HepG2 (cell line): ENCODE measurements around the gene CATSPERD. TPM values are rescaled to one million over a fixed set of nuclear protein-coding genes. Genes with fewer than 3 reads are reported as not detected.

Experiments used
- ARID4A ChIP-seq: sonication (generic); formaldehyde crosslinking; IDR thresholded peaks from 2 replicates; pipeline ENCODE4 v1.5.0; 2020; ENCODE audit warnings: mild to moderate bottlenecking, missing genetic modification reagents, borderline replicate concordance
- ATM ChIP-seq: fragments of 450-650 bp; IDR thresholded peaks from 2 replicates; pipeline ENCODE4 v1.7.1; 2017; ENCODE audit warnings: mild to moderate bottlenecking, borderline replicate concordance
- BCL6 ChIP-seq: IDR thresholded peaks from 2 replicates; pipeline ENCODE4 v1.6.1; 2016; ENCODE audit warnings: missing genetic modification reagents, missing compliant biosample characterization
- EP300 ChIP-seq, 3 experiments: sonication (generic) in 1 of 3; formaldehyde crosslinking in 1 of 3; IDR thresholded peaks; 2 replicates each; pipeline versions ENCODE4 v1.5.1 to v1.6.1; 2011 to 2020; ENCODE audit warnings: low read depth in 2 of 3, low read length in 2 of 3, borderline replicate concordance in 1 of 3, improper control_type of control experiment in 1 of 3, mild to moderate bottlenecking in 1 of 3, missing genetic modification reagents in 1 of 3, moderate library complexity in 1 of 3
- HOXA3 ChIP-seq: sonication (generic); formaldehyde crosslinking; IDR thresholded peaks from 2 replicates; pipeline ENCODE4 v1.5.0; 2020; ENCODE audit warnings: missing genetic modification reagents
- KDM5B ChIP-seq: sonication (generic); formaldehyde crosslinking; IDR thresholded peaks from 2 replicates; pipeline ENCODE4 v1.4.0; 2020; ENCODE audit warnings: missing genetic modification reagents, mild to moderate bottlenecking, borderline replicate concordance
- NKX3-1 ChIP-seq: sonication (generic); formaldehyde crosslinking; IDR thresholded peaks from 2 replicates; pipeline ENCODE4 v1.5.0; 2020; ENCODE audit warnings: missing genetic modification reagents
- SP4 ChIP-seq: sonication (generic); formaldehyde crosslinking; IDR thresholded peaks from 2 replicates; pipeline ENCODE4 v1.8.1; 2023; ENCODE audit warnings: mild to moderate bottlenecking, missing genetic modification reagents
- TEAD3 ChIP-seq: optimal IDR thresholded peaks from 2 replicates; pipeline ENCODE3; 2016; ENCODE audit warnings: borderline replicate concordance
- ZNF12 ChIP-seq: sonication (generic); formaldehyde crosslinking; IDR thresholded peaks from 2 replicates; pipeline ENCODE4 v1.5.0; 2020; ENCODE audit warnings: missing genetic modification reagents
- ZNF225 ChIP-seq: sonication (generic); formaldehyde crosslinking; IDR thresholded peaks from 2 replicates; pipeline ENCODE4 v1.4.0; 2020; ENCODE audit warnings: mild to moderate bottlenecking, missing genetic modification reagents
- ZNF768 ChIP-seq: sonication (generic); formaldehyde crosslinking; IDR thresholded peaks from 2 replicates; pipeline ENCODE4 v1.4.0; 2020; ENCODE audit warnings: missing genetic modification reagents
- polyA plus RNA-seq, 8 experiments: library from polyadenylated mRNA; depleted of rRNA in 3 of 8; stranded (reverse) in 7 of 8; unstranded in 1 of 8; fragments of >200 nt; fragmentation: Illumina TruSeq in 4 of 8; extraction: Trizol in 4 of 8; gene quantifications; 2 replicates each; pipeline versions ENCODE4 v1.2.1 to v1.2.3, GENCODE V29; 2011 to 2016; ENCODE audit warnings: low read depth in 4 of 8, missing spikeins in 1 of 8, mixed read lengths in 1 of 8; ENCODE audit not compliant: insufficient read depth in 1 of 8
- total RNA-seq, 5 experiments: library from RNA; depleted of rRNA; stranded (reverse); fragments of >200 nt; fragmentation: Illumina TruSeq; extraction: Trizol; gene quantifications; 2 replicates each; pipeline ENCODE4 v1.2.3, GENCODE V29; 2016; ENCODE audit warnings: low read depth in 1 of 5
- TF ChIP-seq, protein P1 (sequence below): sonication (generic); formaldehyde crosslinking; IDR thresholded peaks from 2 replicates; pipeline ENCODE4 v1.4.0; 2020; ENCODE audit warnings: missing genetic modification reagents
- TF ChIP-seq, protein P2 (sequence below): sonication (generic); formaldehyde crosslinking; IDR thresholded peaks from 2 replicates; pipeline ENCODE4 v1.4.0; 2020; ENCODE audit warnings: low read depth, mild to moderate bottlenecking, missing genetic modification reagents

The CATSPERD gene
- total and polyA plus RNA-seq, 2 of the 13 experiments (the other 11 are each of a cell fraction or from before 2014, with no cell fraction given): 0.04 TPM; not detected in 1

DNA sequence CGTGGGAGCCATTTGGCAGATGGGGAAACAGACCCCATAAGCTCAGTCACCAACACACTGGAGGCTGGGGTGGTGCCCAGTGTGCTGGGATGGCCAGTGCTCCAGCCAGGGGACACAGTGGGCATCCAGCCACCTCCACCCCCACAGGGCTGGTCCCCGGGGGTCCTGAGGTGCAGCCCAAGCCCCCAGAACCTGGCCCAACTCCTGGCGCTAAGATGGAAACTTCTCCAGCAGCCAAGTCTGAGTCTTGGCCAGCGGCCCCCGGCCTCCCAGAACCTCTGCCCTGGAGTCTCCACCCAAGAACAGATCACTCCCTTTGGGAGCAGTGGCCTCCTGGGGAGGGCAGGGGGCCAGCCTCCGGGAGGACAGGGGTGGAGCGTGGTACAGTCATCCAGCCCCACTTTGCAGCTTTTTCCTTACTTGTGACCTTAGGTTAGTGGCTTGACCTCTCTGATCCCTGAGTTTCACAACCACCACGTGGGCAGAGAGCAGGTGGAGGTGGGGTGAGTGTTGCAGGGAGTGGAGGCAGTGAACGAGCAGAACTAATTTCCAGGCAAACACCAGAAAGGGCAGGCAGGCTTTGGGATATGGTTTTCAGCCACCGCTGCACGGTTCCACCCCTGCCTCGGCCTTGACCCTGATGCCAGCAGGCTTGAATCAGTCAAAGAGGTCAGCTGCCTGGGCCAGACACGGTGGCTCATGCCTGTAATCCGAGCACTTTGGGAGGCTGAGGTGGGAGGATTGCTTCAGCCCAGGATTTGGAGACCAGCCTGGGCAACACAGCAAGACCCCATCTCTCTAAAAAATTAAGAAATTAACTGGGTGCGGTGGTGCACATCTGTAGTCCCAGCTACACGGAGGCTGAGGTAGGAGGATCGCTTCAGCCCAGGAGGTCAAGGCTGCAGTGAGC is 80.2 kb downstream of the CATSPERD start (continued):
- TF ChIP-seq EP300 (IDR thresholded peaks at IDR 0.05; ENCODE audit: low read depth in 2 of 2, low read length in 2 of 2): peak in 1 of 2 experiments; percentile 47; a peak in 1 of 4 replicates
- TF ChIP-seq EP300 (CRISPR knock-in tag; IDR thresholded peaks at IDR 0.05; ENCODE audit: borderline replicate concordance): no peak; the same call in 1 of the 2 replicates
- TF ChIP-seq BCL6 (CRISPR knock-in tag): peak; percentile 23; the same call in 1 of the 2 replicates
- TF ChIP-seq SP4: no peak
- TF ChIP-seq NKX3-1 (CRISPR knock-in tag): no peak
- peak; percentile 48 for TF ChIP-seq HOXA3 (CRISPR knock-in tag)
- TF ChIP-seq, protein P1, sequence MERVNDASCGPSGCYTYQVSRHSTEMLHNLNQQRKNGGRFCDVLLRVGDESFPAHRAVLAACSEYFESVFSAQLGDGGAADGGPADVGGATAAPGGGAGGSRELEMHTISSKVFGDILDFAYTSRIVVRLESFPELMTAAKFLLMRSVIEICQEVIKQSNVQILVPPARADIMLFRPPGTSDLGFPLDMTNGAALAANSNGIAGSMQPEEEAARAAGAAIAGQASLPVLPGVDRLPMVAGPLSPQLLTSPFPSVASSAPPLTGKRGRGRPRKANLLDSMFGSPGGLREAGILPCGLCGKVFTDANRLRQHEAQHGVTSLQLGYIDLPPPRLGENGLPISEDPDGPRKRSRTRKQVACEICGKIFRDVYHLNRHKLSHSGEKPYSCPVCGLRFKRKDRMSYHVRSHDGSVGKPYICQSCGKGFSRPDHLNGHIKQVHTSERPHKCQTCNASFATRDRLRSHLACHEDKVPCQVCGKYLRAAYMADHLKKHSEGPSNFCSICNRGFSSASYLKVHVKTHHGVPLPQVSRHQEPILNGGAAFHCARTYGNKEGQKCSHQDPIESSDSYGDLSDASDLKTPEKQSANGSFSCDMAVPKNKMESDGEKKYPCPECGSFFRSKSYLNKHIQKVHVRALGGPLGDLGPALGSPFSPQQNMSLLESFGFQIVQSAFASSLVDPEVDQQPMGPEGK (CRISPR knock-in tag): peak; percentile 65
- TF ChIP-seq KDM5B (CRISPR knock-in tag): no peak
- peak; percentile 99 for TF ChIP-seq ZNF768 (CRISPR knock-in tag)
- TF ChIP-seq ATM: no peak
- TF ChIP-seq, protein P2, sequence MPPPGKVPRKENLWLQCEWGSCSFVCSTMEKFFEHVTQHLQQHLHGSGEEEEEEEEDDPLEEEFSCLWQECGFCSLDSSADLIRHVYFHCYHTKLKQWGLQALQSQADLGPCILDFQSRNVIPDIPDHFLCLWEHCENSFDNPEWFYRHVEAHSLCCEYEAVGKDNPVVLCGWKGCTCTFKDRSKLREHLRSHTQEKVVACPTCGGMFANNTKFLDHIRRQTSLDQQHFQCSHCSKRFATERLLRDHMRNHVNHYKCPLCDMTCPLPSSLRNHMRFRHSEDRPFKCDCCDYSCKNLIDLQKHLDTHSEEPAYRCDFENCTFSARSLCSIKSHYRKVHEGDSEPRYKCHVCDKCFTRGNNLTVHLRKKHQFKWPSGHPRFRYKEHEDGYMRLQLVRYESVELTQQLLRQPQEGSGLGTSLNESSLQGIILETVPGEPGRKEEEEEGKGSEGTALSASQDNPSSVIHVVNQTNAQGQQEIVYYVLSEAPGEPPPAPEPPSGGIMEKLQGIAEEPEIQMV (CRISPR knock-in tag): no peak
- TF ChIP-seq ARID4A: peak; percentile 39; the same call in 1 of the 2 replicates
- TF ChIP-seq ZNF12 (CRISPR knock-in tag): no peak
- TF ChIP-seq ZNF225 (CRISPR knock-in tag): no peak
- peak; percentile 16 for TF ChIP-seq TEAD3 (CRISPR knock-in tag)
